Large intestine (tissue), 12 donors: ENCODE data around the gene CLDN9. TPM values are rescaled to one million over a fixed set of nuclear protein-coding genes. Genes with fewer than 3 reads are reported as not detected.

Experiments used
- DNase-seq, 2 donors: peaks; one replicate each; pipeline versions ENCODE4 v3.0.0 to v3.0.0-alpha.2; 2013
- H3K27ac ChIP-seq: one replicate; pipeline ENCODE4 v1.5.1; 2013; ENCODE audit warnings: low read length
- H3K27me3 ChIP-seq: 2 replicates; pipeline ENCODE4 v1.6.1; 2013; ENCODE audit warnings: low read length; ENCODE audit not compliant: control insufficient read depth, insufficient read depth
- H3K36me3 ChIP-seq: 2 replicates; pipeline ENCODE4 v1.6.1; 2013; ENCODE audit warnings: low read length; ENCODE audit not compliant: control insufficient read depth, insufficient read depth
- H3K4me1 ChIP-seq: one replicate; pipeline ENCODE4 v1.6.1; 2013; ENCODE audit warnings: low read length; ENCODE audit not compliant: control insufficient read depth, insufficient read depth
- H3K4me3 ChIP-seq: one replicate; pipeline ENCODE4 v1.5.1; 2013; ENCODE audit warnings: low read length
- H3K9me3 ChIP-seq: one replicate; pipeline ENCODE4 v1.6.1; 2013; ENCODE audit warnings: mild to moderate bottlenecking, low read depth, low read length, moderate library complexity; ENCODE audit not compliant: control insufficient read depth
- WGBS: methylation state at CpG from one replicate; pipeline ENCODE4 v1.1.5; 2013; ENCODE audit warnings: low lambda C conversion rate; ENCODE audit not compliant: insufficient coverage; 5-methylcytosine and 5-hydroxymethylcytosine counted together
- long read RNA-seq, 11 donors: transcript quantifications; one replicate each; lab custom pipeline, GENCODE V29; 2026
- polyA plus RNA-seq: library from polyadenylated mRNA; unstranded; fragments of 120-200 nt; gene quantifications from one replicate; pipeline ENCODE4 v1.2.1, GENCODE V29; 2013

Gene CLDN9
- polyA plus RNA-seq = 5.2 TPM
- long read RNA-seq, donor 1, partial matches to known transcripts = 0 of 1 reads
- long read RNA-seq, donor 1, other reads (novel, unspliced or antisense) = 0 of 1 reads
- long read RNA-seq, donor 2, partial matches to known transcripts = 0 of 3 reads
- long read RNA-seq, donor 2, other reads (novel, unspliced or antisense) = 0 of 3 reads
- long read RNA-seq, donor 3 = 0 reads
- long read RNA-seq, donor 4 = 0 reads
- long read RNA-seq, donor 5, partial matches to known transcripts = 0 of 1 reads
- long read RNA-seq, donor 5, other reads (novel, unspliced or antisense) = 0 of 1 reads
- long read RNA-seq, donor 6, transcript CLDN9-201 (1 exons, 2,050 nt) = major isoform, 14 of 14 reads
- long read RNA-seq, donor 6, partial matches to known transcripts = 0 of 14 reads
- long read RNA-seq, donor 6, other reads (novel, unspliced or antisense) = 0 of 14 reads
- long read RNA-seq, donor 7 = 0 reads
- long read RNA-seq, donor 8, transcript CLDN9-201 (1 exons, 2,050 nt) = major isoform, 8 of 8 reads
- long read RNA-seq, donor 8, partial matches to known transcripts = 0 of 8 reads
- long read RNA-seq, donor 8, other reads (novel, unspliced or antisense) = 0 of 8 reads
- long read RNA-seq, donor 9, partial matches to known transcripts = 0 of 1 reads
- long read RNA-seq, donor 9, other reads (novel, unspliced or antisense) = 0 of 1 reads
- long read RNA-seq, donor 10, transcript CLDN9-201 (1 exons, 2,050 nt) = major isoform, 12 of 12 reads
- long read RNA-seq, donor 10, partial matches to known transcripts = 0 of 12 reads
- long read RNA-seq, donor 10, other reads (novel, unspliced or antisense) = 0 of 12 reads
- long read RNA-seq, donor 11, partial matches to known transcripts = 0 of 1 reads
- long read RNA-seq, donor 11, other reads (novel, unspliced or antisense) = 0 of 1 reads

- Histone ChIP-seq H3K4me3 (no peak within 1 kb of the TSS), H3K36me3 (no peaks in the 10 kb centered on the region), H3K27me3 (peaks cover 41% of the 10 kb centered on the region), H3K27ac (no peak within 1 kb of the TSS), H3K9me3 (no peaks in the 10 kb centered on the region), H3K4me1 (peaks cover 68% of the 10 kb centered on the region)
- WGBS = no CpG with 5 or more reads among the region's 27 CpGs
- DNase-seq = peak; percentile 60 to 80
These were observed at the start of gene CLDN9 for GRCh38 chr16:3012828-3013420. CLDN9 (plus strand) TSS chr16:3012923; CDS start chr16:3013363, 440 bp downstream.

GRCh38 chr16:2963074-2963722 lies 49.5 kb upstream of the CLDN9 start:
- DNase-seq = no peak
- Histone ChIP-seq H3K4me1 (peaks cover 25% of the 10 kb centered on the region), H3K27me3 (peaks cover 78% of the 10 kb centered on the region), H3K36me3 (no peaks in the 10 kb centered on the region), H3K4me3 (no peak overlapping the region), H3K27ac (no peak overlapping the region), H3K9me3 (peaks cover 28% of the 10 kb centered on the region)
- no CpG with 5 or more reads among the region's 40 CpGs for WGBS

- DNase-seq = peak in 1 of 2 donors; percentile 44
- Histone ChIP-seq H3K9me3 (peaks cover 28% of the 10 kb centered on the region), H3K4me1 (peaks cover 32% of the 10 kb centered on the region), H3K4me3 (peak within 1 kb of the TSS; percentile 23), H3K27ac (no peak within 1 kb of the TSS), H3K36me3 (no peaks in the 10 kb centered on the region), H3K27me3 (peaks cover 81% of the 10 kb centered on the region)
- no CpG with 5 or more reads among the region's 60 CpGs for WGBS
These were observed 48.8 kb upstream of the CLDN9 start, which contains the start of gene KREMEN2 for GRCh38 chr16:2963723-2964474. KREMEN2 (plus strand) TSS chr16:2964275; CDS start chr16:2964521, 246 bp downstream.

GRCh38 chr16:2964475-2965336 lies 48.0 kb upstream of the CLDN9 start:
- H3K4me3 ChIP-seq = peak overlapping the region; percentile 13
- peaks cover 28% of the 10 kb centered on the region for H3K9me3 ChIP-seq
- no peaks in the 10 kb centered on the region for H3K36me3 ChIP-seq
- peaks cover 75% of the 10 kb centered on the region for H3K27me3 ChIP-seq
- DNase-seq = peak in 1 of 2 donors; percentile 56
- no CpG with 5 or more reads among the region's 68 CpGs for WGBS
- H3K4me1 ChIP-seq = peaks cover 32% of the 10 kb centered on the region
- H3K27ac ChIP-seq = no peak overlapping the region

GRCh38 chr16:2966043-2966807 lies 46.5 kb upstream of the CLDN9 start:
- Histone ChIP-seq H3K36me3 (no peaks in the 10 kb centered on the region), H3K27me3 (peaks cover 70% of the 10 kb centered on the region), H3K27ac (no peak overlapping the region), H3K4me3 (no peak overlapping the region), H3K4me1 (peaks cover 40% of the 10 kb centered on the region), H3K9me3 (peaks cover 28% of the 10 kb centered on the region)
- no peak for DNase-seq
- no CpG with 5 or more reads among the region's 39 CpGs for WGBS

GRCh38 chr16:2966808-2967191 lies 45.9 kb upstream of the CLDN9 start:
- DNase-seq = peak in 1 of 2 donors; percentile 40
- WGBS = no CpG with 5 or more reads among the region's 46 CpGs
- H3K36me3 ChIP-seq = peaks cover 1% of the 10 kb centered on the region
- H3K9me3 ChIP-seq = peaks cover 28% of the 10 kb centered on the region
- H3K27me3 ChIP-seq = peaks cover 67% of the 10 kb centered on the region
- H3K27ac ChIP-seq = no peak overlapping the region
- peaks cover 40% of the 10 kb centered on the region for H3K4me1 ChIP-seq
- no peak overlapping the region for H3K4me3 ChIP-seq

GRCh38 chr16:2967211-2967631 lies 45.5 kb upstream of the CLDN9 start:
- Histone ChIP-seq H3K36me3 (peaks cover 5% of the 10 kb centered on the region), H3K9me3 (peaks cover 28% of the 10 kb centered on the region), H3K4me1 (peaks cover 40% of the 10 kb centered on the region), H3K27ac (no peak overlapping the region), H3K27me3 (peaks cover 63% of the 10 kb centered on the region), H3K4me3 (no peak overlapping the region)
- no CpG with 5 or more reads among the region's 51 CpGs for WGBS
- DNase-seq = no peak

- Histone ChIP-seq H3K4me1 (peaks cover 40% of the 10 kb centered on the region), H3K4me3 (no peak overlapping the region)
- no peak for DNase-seq
These were observed 45.0 kb upstream of the CLDN9 start for GRCh38 chr16:2967721-2968161.

More at GRCh38 chr16:2967721-2968161, 45.0 kb upstream of the CLDN9 start:
- no peak overlapping the region for H3K27ac ChIP-seq
- H3K9me3 ChIP-seq = peaks cover 26% of the 10 kb centered on the region
- H3K36me3 ChIP-seq = peaks cover 10% of the 10 kb centered on the region
- H3K27me3 ChIP-seq = peaks cover 57% of the 10 kb centered on the region
- WGBS = no CpG with 5 or more reads among the region's 33 CpGs
